ENCODE data around the gene LRRC37A3.
"Not testable (repeated sequence)": the region's sequence is repeated elsewhere in the genome, so short reads cannot be mapped to it uniquely, and the experiment has no call there.

Gene LRRC37A3

GRCh38 chr17:64919289-64920025 lies at the start of gene LRRC37A3:
LRRC37A3 (minus strand) TSS chr17:64919478; CDS start chr17:64897257, 22,221 bp downstream.
- peak; percentile 89 for DNase-seq (ENCODE audit: low spot score)

GRCh38 chr17:64965873-64966287 lies 46.6 kb upstream of the LRRC37A3 start:
- peak; percentile 37 for DNase-seq (ENCODE audit: low spot score)

- not testable (repeated sequence) for DNase-seq (ENCODE audit: low spot score)
These were observed 46.1 kb upstream of the LRRC37A3 start for GRCh38 chr17:64965256-64965872.

GRCh38 chr17:64964796-64965195 lies 45.5 kb upstream of the LRRC37A3 start:
- no peak for DNase-seq (ENCODE audit: low spot score)

- DNase-seq (ENCODE audit: low spot score) = not testable (repeated sequence)
These were observed 44.5 kb upstream of the LRRC37A3 start for GRCh38 chr17:64963814-64964213.

GRCh38 chr17:64961563-64962378 lies 42.5 kb upstream of the LRRC37A3 start:
- DNase-seq (ENCODE audit: low spot score) = peak; percentile 27

GRCh38 chr17:64951877-64952276 lies 32.6 kb upstream of the LRRC37A3 start:
- DNase-seq (ENCODE audit: low spot score) = no peak

- no peak for DNase-seq (ENCODE audit: low spot score)
These were observed 31.6 kb upstream of the LRRC37A3 start for GRCh38 chr17:64950871-64951270.

- DNase-seq (ENCODE audit: low spot score) = no peak
These were observed 27.9 kb upstream of the LRRC37A3 start for GRCh38 chr17:64947152-64947551.

GRCh38 chr17:64941761-64942160 lies 22.5 kb upstream of the LRRC37A3 start:
- no peak for DNase-seq (ENCODE audit: low spot score)

- no peak for DNase-seq (ENCODE audit: low spot score)
These were observed 21.8 kb upstream of the LRRC37A3 start for GRCh38 chr17:64941045-64941444.

GRCh38 chr17:64940055-64940454 lies 20.8 kb upstream of the LRRC37A3 start:
- DNase-seq (ENCODE audit: low spot score) = no peak

- peak; percentile 52 for DNase-seq (ENCODE audit: low spot score)
These were observed 19.7 kb upstream of the LRRC37A3 start for GRCh38 chr17:64938925-64939474.

- no peak for DNase-seq (ENCODE audit: low spot score)
These were observed 19.0 kb upstream of the LRRC37A3 start for GRCh38 chr17:64938290-64938689.

- no peak for DNase-seq (ENCODE audit: low spot score)
These were observed 16.8 kb upstream of the LRRC37A3 start for GRCh38 chr17:64936117-64936516.

GRCh38 chr17:64934284-64934778 lies 15.1 kb upstream of the LRRC37A3 start:
- not testable (repeated sequence) for DNase-seq (ENCODE audit: low spot score)

- not testable (repeated sequence) for DNase-seq (ENCODE audit: low spot score)
These were observed 13.6 kb upstream of the LRRC37A3 start for GRCh38 chr17:64932850-64933249.

GRCh38 chr17:64930374-64930773 lies 11.1 kb upstream of the LRRC37A3 start:
- DNase-seq (ENCODE audit: low spot score) = not testable (repeated sequence)

GRCh38 chr17:64929419-64930209 lies 10.3 kb upstream of the LRRC37A3 start:
- not testable (repeated sequence) for DNase-seq (ENCODE audit: low spot score)

- DNase-seq (ENCODE audit: low spot score) = not testable (repeated sequence)
These were observed 9.4 kb upstream of the LRRC37A3 start for GRCh38 chr17:64928701-64929100.

- DNase-seq (ENCODE audit: low spot score) = not testable (repeated sequence)
These were observed 8.2 kb upstream of the LRRC37A3 start for GRCh38 chr17:64927444-64927843.

All from GM03348 (cell line).